Measurements from ENCODE around the gene CCDC127.

DNA sequence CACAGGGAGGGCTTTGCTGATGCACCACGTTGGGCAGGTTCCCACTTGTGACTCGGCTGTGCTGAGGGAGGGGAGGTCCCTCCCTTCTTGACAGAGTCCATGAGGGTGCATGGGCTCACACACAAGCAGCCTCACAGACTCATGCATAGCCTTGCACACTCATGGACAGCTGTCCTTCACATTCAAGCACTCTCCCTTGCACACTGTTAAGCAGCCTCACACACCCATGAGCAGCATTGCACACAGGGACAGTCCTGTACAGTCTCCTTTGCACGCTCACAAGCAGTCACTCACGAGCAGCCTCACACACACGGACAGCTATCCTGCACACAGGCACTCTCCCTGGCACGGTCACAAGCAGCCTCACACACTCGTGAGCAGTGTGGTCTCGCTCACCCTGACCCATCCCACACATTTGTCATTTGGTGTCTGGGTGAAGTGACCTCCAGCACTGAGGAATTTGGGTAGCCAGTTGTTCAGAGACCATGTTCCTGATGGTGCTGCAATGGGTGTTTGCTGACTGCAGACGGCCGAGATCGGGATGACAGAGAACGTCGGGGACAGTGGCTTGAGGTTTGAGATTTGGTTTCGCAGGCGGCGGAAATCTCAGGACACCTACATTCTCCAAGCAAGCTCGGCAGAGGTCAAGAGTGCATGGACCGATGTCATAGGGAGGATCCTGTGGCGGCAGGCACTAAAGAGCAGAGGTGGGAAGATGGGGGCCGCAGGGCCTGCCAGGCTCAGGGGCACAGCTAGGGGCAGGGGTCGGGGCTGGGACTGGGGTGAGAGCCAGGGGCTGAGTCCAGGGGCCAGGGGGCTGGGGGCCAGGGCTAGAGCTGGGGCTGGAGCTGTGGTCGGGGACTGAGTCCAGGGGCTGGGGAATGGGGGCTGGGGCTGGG, 44.3 kb downstream of the CCDC127 start:
- TF ChIP-seq POLR2A (IDR thresholded peaks at IDR 0.05; ENCODE audit: low read depth, low read length) = no peak
- no peak for TF ChIP-seq POLR2AphosphoS5 (IDR thresholded peaks at IDR 0.05; ENCODE audit: insufficient read depth, low read depth, low read length)
- TF ChIP-seq MYC (IDR thresholded peaks at IDR 0.05; ENCODE audit: low read depth, low read length) = no peak

Measured in endothelial cell of umbilical vein (primary cell).